Measurements from ENCODE around the gene IL10RB.
A peak's percentile ranks its signal among the peaks of the same experiment; 100 is the strongest.
"Not testable (repeated sequence)": the region's sequence is repeated elsewhere in the genome, so short reads cannot be mapped to it uniquely, and the experiment has no call there.

The IL10RB gene

GRCh38 chr21:33266050-33266788, at the start of gene IL10RB:
IL10RB (plus strand) TSS chr21:33266367; CDS start chr21:33266466, 99 bp downstream.
- DNase-seq (ENCODE audit: low read depth) = no peak

GRCh38 chr21:33217138-33217520, 49.0 kb upstream of the IL10RB start:
- no peak for DNase-seq (ENCODE audit: low read depth)

GRCh38 chr21:33219300-33219699, 46.9 kb upstream of the IL10RB start:
- no peak for DNase-seq (ENCODE audit: low read depth)

DNA sequence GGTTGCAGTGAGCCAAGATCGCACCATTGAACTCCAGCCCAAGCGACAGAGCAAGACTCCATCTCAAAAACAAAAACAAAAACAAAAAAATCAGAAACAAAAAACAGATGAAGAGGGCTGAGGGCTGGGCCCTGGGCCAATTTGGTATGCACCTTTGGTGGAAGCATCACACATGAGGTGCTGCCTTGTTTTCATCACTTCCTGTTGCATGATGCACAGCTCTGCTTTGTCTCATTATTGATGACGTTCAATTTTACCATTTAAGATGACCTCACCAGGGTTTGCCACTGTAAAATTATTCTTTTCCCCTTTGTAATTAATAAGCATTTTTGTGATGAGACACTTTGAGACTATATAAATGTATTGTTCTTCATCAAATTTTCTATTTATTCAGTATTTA, 46.2 kb upstream of the IL10RB start:
- DNase-seq (ENCODE audit: low read depth) = no peak

GRCh38 chr21:33225376-33225775, 40.8 kb upstream of the IL10RB start:
- DNase-seq (ENCODE audit: low read depth) = not testable (repeated sequence)

- no peak for DNase-seq (ENCODE audit: low read depth)
Observed at GRCh38 chr21:33228455-33228854, 37.7 kb upstream of the IL10RB start.

DNA sequence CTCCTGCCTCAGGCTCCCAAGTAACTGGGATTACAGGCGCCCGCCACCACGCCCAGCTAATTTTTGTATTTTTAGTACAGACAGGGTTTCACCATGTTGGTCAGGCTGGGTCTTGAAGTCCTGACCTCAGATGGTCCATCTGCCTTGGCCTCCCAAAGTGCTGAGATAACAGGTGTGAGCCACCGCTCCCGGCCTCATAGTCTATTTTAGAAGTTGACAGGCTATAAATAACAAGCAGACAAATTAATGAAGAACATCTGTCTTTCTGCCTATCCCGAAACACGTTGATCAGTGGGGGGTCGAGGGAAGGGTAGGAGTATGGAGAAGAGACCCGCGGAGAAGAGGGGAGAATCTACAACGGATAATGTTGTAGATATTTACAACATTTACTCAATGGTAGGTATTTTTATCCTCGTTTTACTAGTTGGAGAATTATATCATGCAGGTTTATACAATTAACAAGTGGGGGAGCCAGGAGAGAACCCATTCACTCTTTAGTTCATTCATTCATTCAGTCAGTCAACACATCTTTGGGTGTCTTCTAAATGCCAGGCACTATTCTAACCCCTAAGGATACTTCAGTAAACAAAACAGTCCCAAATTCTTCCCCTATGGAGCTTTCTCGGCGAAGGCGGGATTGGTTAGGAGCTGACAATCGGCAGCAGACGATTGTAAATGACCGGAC, 36.9 kb upstream of the IL10RB start:
- no peak for DNase-seq (ENCODE audit: low read depth)

- DNase-seq (ENCODE audit: low read depth) = no peak
Observed at GRCh38 chr21:33229784-33230544, 36.2 kb upstream of the IL10RB start, which contains the start of gene IFNAR2. IFNAR2 (plus strand) TSS chr21:33229938; CDS start chr21:33241923, 11,985 bp downstream.

DNA sequence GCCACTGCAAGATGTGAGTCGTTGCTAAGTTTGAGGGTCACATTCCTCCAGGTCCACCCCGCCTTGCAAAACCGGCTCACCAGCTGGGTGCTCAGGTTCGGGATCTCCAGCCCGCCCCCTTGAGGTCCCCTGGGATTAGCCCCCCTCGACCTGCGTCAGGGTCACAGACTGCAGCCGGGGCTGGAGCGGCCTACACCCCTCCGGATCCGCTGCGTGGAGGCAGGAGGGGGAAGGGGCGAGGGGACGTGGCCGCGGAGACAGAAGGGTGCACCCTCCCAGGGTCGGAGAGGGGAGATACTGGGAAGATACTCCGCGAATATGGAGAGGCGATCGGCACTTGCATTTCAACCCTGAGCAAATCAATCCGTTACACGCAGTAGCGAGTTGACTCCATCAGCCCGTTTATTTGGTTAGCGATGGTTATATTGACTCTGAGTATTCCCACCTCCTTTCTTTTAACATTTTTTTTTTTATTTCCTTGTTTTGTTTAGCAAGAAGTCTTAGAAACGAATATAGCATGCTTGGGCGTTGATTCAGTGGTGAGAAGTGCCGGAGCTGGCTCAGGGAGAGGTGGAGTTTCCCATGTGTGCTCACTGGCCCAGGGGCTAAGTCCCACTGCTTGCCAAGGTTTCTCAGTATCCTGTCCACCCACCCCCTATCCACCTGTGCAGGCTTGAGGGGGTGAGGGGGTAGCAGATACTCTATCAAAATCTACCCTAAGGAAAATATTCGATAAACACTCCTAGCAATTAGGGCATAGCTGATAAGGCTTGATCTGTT, 35.4 kb upstream of the IL10RB start:
- DNase-seq (ENCODE audit: low read depth) = peak; percentile 52

DNA sequence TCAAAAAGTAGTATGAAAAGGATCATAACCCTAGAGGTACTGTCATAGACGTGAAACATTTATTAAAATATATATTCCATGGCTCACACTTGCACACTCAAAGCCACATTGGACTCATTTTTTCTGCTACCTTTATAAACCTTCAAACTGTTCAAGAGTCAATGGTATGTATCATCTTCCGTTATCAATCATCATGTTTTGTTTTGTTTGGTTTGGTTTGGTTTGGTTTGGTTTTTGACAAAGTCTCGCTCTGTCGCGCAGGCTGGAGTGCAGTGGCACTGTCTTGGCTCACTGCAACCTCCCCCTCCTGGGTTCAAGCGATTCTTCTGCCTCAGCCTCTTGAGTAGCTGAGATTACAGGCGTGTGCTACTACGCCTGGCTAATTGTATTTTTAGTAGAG, 34.6 kb upstream of the IL10RB start:
- no peak for DNase-seq (ENCODE audit: low read depth)

DNA sequence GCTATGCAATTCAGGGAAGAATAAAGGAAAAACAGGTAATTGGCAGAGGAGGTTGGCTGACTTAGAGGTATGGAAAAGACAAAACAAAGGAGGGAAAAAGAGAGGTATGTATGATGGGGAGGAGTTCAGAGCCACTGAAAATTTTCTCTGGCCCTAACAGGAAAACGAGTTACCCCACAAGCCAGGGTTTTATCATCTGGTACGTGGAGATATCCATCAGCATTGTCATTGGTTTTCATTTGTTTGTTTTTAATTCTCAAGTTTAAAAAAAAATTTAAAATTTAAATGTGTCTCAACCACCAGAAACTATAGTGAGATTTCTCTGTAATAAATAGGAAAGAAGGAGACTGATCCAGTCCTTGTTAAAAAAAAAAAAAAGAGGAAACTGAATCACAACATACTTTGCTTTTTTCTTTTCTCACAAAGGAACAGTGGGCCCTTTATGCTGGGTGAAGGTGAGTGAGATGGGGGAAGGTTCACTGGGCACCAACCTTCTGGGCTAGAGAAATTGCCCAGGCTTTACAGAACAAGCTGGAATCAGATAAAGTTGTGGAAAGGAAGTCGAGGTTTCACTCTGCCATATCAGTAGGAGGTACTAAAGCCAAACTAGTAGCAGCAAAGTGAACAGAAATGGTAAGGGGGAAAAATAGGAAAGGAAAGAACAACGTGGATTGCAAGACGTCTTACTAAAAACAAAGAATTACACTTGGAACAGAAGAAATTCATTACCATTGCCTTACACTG, 33.7 kb upstream of the IL10RB start:
- DNase-seq (ENCODE audit: low read depth) = no peak

GRCh38 chr21:33234635-33235520, 31.3 kb upstream of the IL10RB start:
- DNase-seq (ENCODE audit: low read depth) = no peak

DNA sequence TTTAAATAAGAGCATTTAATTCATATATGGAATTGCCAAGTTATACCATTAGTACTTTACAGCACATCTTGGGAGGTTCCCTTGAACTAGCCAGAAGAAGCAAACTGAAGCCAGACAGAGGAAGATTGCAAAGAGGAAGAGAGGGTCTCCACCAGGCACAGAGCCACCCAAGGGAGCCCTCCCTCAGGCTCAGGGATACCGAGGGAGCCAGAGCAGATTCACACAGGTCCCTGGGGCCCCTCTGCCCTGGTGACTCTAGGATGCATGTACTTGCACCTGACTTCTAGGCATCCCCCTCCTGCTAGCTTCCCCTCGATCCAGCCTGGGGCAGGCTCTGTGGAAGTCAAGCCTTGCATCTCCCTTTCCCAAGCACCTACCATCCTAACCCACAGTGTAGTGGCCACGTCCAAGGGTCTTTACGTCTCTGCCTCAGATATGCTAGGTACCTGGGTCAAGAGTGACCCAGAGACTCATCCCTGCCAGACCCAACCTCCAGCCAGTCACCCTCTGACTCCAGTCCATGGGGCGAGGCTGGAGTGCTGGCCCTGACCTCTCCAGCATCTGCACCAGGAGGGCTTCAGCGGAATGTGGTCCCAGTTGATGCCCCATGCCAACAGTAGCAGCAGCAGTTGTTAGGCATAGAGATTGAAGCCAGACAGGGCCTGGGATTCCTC, 30.0 kb upstream of the IL10RB start:
- DNase-seq (ENCODE audit: low read depth) = no peak

- no peak for DNase-seq (ENCODE audit: low read depth)
Observed at GRCh38 chr21:33236766-33237165, 29.4 kb upstream of the IL10RB start.

GRCh38 chr21:33237486-33237885, 28.7 kb upstream of the IL10RB start:
- no peak for DNase-seq (ENCODE audit: low read depth)

GRCh38 chr21:33238146-33238545, 28.0 kb upstream of the IL10RB start:
- no peak for DNase-seq (ENCODE audit: low read depth)

GRCh38 chr21:33238565-33239255, 27.5 kb upstream of the IL10RB start:
- DNase-seq (ENCODE audit: low read depth) = no peak

- not testable (repeated sequence) for DNase-seq (ENCODE audit: low read depth)
Observed at GRCh38 chr21:33239559-33240127, 26.5 kb upstream of the IL10RB start.

DNA sequence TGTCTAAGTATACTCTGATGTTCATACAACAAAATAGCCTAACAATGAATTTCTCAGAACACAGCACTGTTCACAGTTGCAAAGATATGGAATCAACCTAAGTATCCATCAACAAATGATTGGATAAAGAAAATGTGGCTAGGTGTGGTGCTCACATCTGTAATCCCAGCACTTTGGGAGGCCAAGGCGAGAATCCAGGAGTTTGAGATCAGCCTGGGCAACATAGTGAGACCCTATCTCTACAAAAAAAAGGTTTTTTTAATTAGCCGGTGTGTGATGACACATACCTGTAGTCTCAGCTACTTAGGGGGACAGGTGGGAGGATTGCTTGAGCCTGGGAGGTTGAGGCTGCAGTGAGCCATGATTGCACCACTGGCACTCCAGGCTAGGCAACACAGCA, 25.8 kb upstream of the IL10RB start:
- DNase-seq (ENCODE audit: low read depth) = no peak
